Measurements from ENCODE around the gene WDCP.
A peak's percentile ranks its signal among the peaks of the same experiment; 100 is the strongest.
"Not testable (repeated sequence)": the region's sequence is repeated elsewhere in the genome, so short reads cannot be mapped to it uniquely, and the experiment has no call there.

The WDCP gene

GRCh38 chr2:24021122-24021998 is 25.8 kb downstream of the WDCP start:
- no peak for DNase-seq (ENCODE audit: low read depth)

- DNase-seq (ENCODE audit: low read depth): no peak
Measured at GRCh38 chr2:24020244-24020643, 26.9 kb downstream of the WDCP start.

GRCh38 chr2:24019729-24020128 is 27.5 kb downstream of the WDCP start:
- DNase-seq (ENCODE audit: low read depth): no peak

GRCh38 chr2:24018241-24018640 is 28.9 kb downstream of the WDCP start:
- DNase-seq (ENCODE audit: low read depth): no peak

- no peak for DNase-seq (ENCODE audit: low read depth)
Measured at GRCh38 chr2:24017711-24018110, 29.5 kb downstream of the WDCP start.

- no peak for DNase-seq (ENCODE audit: low read depth)
Measured at GRCh38 chr2:24016853-24017703, 30.1 kb downstream of the WDCP start.

GRCh38 chr2:24016376-24016761 is 30.8 kb downstream of the WDCP start:
- DNase-seq (ENCODE audit: low read depth): no peak

GRCh38 chr2:24015562-24016375 is 31.4 kb downstream of the WDCP start:
- peak; percentile 9 for DNase-seq (ENCODE audit: low read depth)

GRCh38 chr2:24014902-24015301 is 32.3 kb downstream of the WDCP start:
- DNase-seq (ENCODE audit: low read depth): not testable (repeated sequence)

- no peak for DNase-seq (ENCODE audit: low read depth)
Measured at GRCh38 chr2:24012521-24013188, 34.5 kb downstream of the WDCP start.

- no peak for DNase-seq (ENCODE audit: low read depth)
Measured at GRCh38 chr2:24011250-24012104, 35.7 kb downstream of the WDCP start.

GRCh38 chr2:24010477-24011249 is 36.5 kb downstream of the WDCP start:
- DNase-seq (ENCODE audit: low read depth): no peak

GRCh38 chr2:24009680-24010476 is 37.3 kb downstream of the WDCP start, which contains the start of gene MFSD2B:
Gene MFSD2B (plus strand): TSS chr2:24010085. CDS start chr2:24010097, 12 bp downstream.
- DNase-seq (ENCODE audit: low read depth): no peak

GRCh38 chr2:24009367-24009679 is 37.9 kb downstream of the WDCP start:
- no peak for DNase-seq (ENCODE audit: low read depth)

- no peak for DNase-seq (ENCODE audit: low read depth)
Measured at GRCh38 chr2:24008672-24009366, 38.4 kb downstream of the WDCP start.

- no peak for DNase-seq (ENCODE audit: low read depth)
Measured at GRCh38 chr2:24007693-24008092, 39.5 kb downstream of the WDCP start.

- no peak for DNase-seq (ENCODE audit: low read depth)
Measured at GRCh38 chr2:23994567-23994966, 52.6 kb downstream of the WDCP start.

- DNase-seq (ENCODE audit: low read depth): no peak
Measured at GRCh38 chr2:23993736-23994269, 53.4 kb downstream of the WDCP start.

Data from stromal cell of bone marrow (primary cell).